ENCODE results near the gene RAD9A.

Gene RAD9A

DNA sequence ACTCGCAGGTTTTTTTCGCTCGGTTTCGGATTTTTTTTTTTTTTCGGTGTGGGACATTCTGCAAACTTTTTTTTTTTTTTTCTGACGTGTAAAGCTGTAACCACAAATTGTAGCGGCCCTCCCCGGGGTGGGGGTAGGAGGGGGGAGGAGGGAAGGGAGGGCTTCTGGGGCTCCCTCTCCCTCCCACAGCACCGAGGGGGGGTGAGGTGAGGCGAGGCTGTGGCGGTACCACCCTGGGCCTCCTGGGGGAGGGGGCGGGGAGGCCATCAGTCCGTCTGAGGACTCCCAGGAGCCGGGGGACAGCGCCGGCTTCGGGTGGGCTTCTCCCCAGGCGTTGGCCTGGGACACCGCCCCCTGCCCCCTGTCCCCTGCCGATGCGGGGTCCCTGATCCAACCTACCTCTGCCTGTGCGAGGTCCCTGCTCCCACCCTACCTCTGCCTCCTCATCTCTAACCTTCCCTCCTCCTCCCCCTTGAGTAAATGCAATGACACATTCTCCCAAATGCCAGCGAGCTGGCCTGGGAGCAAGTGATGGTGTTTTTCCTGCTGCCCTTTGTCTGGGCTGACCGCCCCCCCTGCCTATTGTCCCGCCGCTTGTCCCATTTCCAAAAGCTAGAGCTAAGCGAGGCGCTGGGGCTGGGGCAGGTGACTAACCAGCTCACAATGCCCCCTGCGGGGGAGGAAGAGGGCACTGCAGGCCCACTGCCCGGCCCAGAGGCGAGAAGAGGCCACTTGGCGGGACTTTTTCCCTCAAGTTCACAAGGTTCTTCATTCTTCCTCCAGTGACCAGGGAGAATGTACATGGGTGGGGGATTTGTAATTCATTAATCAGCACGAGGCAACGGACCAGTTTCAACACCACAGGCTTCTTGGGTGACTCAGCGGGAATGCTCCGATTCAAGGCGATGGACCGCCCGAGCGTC is 17.9 kb upstream of the RAD9A start:
- DNase-seq, result peak in 13 of 56 donors; percentile 21 to 85 (median 33)

DNA sequence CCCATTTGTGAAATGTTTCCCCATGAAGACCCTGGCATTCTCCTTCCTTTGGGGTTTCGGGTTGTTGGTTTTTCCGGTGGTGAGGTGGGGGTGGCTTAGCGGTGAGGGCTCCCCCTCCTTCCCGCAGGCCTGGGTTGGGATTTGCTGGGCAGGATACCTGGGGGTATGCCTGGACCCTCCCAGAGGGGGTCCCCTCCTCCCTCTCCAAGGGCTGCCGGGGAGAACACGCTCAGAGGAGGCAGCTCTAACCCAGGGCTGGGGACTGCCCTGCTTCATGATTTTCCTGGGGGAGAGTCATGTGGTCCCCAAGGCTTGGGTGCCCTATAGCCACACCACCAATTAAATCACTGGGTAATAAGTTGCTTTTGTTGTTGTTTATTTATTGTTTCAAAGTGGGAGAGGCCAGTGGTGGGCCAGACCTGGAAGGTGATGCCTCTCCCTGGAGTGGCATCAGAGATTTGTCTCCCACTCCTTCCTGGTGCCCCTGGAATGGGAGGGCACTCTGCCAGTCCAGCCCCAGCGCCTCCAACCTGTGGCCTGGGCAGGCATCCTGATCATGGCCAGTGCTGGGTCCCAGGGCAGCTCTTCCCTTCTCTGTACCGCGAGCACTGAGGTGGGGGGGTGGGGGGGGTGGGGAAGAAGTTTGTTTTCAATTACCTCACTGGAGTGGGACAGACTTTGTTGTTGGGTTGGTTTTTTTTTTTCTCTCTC is 17.1 kb upstream of the RAD9A start:
- DNase-seq, result no peak

DNA sequence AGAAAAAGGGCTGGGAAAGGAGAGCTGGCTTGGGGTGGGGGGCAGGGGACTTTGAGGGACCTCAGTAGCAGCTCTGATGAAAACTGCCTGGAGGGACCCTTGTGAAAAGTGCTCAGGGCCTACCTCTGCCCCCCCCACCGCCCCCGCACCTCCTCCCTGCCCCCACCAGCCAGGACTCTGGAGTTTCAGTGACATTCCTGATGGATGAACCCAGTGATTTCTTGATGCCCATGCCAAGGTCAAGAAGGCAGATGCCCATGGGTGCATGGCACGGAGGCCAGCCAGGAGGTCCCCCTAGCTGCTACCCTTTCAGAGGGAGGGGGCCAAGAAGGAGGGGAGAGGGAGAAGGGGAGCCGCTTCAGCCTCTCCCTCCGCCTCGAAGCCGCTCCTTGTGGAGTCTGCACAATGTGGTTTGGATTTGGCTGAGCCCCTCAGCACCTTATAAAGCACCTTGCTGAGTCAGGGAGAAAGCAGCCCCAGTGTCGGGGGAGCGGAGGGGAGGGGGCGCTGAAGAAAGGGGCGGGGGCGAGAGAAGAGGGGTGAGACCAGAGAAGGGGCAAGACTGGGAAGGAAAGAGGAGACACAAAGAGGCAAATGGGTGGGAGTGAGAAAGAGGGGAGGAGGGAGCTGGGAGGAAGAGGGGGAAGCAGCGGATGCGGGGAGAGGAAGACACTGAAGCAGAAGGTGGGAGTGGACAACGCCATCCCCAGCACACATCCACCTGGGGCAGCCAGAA is 16.3 kb upstream of the RAD9A start:
- DNase-seq, result no peak

DNA sequence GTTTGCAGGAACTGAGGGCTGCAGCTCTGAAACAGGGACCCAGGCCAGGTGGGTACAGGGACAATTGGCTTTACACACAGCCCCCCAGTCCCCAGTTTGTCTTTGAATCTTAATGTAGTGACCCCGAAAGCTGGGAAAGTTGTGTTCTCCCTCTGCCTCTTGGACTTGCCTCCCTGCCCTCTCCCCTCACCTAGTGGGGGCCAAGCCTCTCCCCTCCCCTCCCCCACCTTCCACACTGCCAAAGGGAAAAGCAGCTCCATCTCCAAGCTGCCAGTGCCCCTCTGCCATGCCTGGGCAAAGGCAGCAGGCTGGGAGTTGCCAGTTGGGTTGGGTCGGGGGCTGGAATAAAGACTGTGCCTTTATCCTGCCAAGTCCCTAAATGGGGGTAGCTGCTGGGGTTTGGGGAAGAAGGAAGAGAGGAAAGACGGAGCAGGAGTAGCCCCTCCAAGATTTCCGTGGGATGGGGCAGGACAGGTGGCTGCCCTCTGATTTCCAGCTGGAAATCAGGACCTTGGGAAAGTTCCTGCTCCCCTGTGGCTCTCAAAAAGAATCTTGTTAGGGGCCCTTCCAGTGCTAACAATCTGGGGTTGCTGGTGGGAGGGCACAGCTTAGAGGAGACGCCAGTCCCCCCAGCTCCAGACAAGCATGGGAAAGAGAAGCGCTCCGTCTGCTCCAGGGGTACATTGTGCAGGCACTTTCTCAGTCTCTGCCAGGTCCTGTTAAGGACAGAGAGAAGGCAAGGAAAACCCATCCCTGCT is 15.5 kb upstream of the RAD9A start:
- no peak for DNase-seq

DNA sequence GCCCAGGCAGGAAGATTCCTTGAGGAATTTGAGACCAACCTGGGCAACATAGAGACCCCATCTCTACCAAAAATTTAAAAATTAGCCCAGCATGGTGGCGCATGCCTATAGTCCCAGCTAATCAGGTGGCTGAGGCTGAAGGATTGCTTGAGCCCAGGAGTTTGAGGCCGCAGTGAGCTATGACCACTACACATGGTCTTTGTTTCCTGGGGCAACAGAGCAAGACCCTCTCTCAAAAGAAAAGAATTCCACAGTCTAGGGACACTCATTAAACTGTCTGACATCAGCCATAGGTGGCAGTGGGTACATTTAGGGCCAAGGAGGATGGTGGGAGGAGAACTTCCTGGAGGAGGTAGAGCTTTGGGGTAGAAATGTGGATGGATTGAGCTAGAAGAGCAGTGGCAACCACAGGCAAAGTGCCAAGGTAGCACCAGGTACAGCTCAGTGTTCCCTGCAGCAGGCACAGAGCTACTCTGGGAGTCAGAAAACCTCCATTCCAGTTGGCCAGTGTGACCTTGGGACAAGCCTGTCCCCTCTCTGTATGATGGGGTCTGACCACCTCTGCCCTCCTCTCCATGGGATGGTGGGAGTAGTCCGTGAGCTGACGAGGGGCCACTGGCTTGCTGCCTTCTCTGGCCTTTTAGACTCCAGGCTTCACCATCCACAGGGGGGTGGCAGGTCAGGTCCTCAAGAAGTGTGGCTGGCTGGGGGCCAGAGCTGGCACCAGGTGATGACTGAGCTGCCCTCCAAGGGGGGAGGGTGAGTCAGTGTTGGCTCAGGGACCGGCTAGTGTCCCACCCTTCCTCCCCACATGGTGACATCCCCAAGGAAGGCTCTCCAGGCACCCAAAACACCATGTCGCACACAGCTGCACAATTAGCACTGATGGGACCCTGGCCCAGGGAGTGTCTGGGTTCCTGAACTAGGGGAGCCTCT is 14.6 kb upstream of the RAD9A start:
- DNase-seq, result no peak

DNA sequence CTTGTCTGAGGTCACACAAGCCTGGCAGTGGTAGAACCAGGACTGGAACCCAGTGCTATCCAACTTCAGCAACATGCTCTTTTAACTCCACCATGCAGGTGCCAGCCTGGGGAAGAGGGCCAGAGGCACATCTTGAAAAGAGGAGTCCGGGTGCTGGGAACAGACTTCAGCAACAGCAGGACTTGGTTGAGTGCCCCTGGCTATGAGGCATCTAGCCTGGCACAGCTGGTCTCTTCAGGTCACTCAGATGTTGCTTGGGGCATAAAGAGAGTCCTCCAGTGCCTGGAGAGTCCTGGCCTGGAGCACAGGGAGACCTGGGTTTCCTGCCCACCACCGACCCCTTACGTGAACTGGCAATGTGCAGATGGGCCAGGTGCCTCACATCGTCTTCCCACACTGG is 13.2 kb upstream of the RAD9A start:
- no peak for DNase-seq

DNA sequence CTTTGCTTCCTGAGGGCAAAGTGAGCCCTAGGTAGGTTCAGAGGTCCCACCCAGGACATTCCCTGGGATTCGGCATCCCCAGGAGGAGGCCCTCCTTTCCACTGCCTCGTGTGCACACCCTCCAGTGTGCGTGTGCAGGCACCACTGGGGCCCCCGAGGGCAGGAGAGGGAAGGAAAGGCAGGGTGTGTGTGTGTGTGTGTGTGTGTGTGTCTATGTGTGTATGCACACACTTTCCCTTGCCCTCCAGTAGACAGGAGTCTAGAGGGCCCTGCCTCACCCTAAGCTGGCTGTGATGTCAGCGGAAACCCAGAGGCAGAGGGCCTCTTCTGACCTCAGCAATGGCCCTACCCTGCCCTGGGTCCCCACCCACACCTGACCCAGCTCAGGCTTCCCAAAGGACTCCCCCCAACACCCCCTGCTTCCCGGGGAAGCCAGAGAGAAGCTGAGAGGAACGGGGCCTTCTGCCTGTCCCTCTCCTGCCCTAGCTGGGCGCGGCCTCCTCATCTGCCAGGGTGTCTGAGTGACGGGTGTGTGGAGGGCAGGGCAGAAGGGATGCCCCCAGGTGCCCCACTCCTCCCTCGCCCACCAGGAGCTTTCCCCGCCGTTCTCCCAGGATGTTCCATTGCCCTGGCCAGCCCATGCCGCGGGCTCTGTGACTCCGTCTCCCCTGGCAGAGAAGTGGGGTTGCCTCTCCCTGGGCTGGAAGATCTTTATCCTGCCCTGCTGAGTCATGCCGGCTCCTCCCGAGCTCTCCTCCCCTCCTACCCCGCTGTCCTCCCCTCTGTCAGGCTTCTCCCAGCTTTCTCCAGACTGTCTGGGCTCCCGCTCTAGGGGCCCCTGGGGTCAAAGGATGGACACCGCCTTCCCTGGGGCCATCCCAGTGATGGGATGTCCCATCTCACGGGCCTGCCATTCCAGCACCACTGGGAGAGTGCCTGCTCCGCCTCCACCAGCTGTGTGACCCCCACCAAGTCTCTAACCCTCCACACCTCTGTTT is 12.4 kb upstream of the RAD9A start:
- DNase-seq, result no peak

DNA sequence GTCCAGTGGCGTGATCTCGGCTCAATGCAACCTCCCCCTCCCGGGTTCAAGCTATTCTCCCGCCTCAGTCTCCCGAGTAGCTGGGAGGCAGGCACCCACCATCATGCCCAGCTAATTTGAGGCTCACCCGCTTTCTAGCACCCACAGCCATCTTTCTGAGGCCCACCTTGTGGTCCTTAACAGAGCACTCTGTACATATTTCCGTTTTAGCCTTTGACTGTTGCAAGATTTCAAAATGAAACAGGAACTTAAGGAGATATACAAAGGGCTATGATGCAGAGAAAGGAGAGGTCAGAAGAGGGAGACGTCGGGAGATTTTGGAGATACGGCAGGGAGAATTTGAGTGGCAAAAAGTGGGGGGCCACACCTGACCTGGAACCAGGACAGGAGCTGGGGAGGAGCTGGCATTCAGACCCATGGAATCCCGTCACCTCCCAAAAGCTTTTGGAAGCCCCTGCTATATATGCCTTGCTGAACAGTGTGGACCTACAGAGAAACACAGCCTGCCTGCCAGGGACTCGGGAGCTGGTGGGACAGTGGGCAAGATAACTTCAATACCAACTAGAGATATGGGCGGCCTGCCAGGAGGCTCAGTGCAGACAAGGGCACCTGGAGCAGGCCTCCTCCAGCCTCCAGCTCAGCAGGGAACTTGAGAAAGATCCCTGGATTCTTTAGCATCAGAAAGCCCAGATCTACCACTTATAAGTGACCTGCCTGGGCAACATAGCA is 10.4 kb upstream of the RAD9A start:
- DNase-seq, result no peak

DNA sequence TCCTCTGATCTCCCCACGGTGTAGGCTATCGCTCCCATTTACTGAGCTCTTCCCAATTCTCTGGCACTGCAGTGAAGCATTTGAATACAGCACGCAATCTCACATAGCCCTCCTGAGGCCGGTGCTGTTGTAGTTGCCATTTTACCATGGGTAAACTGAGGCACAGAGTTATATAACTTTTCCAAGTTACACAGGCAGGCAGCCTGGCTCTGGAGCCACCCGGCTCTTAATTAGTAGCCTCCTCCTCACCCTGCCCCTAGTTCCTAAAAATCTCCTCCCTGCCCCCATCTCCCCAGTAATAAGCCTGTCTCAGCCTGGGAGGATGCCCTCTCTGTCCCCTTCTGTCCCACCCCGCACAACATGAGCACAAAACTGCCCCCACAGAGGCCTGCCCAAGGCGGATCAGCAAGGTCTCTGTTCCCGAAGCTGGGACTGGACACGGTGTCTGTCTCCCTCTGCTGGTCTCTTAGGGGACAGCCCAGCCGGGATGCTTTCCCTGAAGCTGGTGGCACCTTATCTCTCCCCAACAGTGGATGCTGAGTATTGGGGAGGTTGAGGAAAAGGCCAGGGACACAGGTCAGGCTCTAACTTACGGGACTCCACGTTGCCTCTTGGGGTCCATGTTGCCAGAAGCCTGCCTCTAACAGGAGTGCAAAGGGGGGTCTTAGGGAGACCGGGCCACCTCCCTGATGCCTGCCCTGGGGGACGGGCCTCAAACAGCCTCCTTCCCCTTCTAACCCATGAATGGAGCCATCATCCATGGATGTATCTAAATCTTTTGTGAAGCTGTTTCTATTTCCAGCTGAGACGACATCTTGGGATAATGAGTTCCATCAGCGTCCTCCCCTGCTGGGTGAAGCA is 9.3 kb upstream of the RAD9A start:
- peak in 51 of 56 donors; percentile 23 to 86 (median 63) for DNase-seq

DNA sequence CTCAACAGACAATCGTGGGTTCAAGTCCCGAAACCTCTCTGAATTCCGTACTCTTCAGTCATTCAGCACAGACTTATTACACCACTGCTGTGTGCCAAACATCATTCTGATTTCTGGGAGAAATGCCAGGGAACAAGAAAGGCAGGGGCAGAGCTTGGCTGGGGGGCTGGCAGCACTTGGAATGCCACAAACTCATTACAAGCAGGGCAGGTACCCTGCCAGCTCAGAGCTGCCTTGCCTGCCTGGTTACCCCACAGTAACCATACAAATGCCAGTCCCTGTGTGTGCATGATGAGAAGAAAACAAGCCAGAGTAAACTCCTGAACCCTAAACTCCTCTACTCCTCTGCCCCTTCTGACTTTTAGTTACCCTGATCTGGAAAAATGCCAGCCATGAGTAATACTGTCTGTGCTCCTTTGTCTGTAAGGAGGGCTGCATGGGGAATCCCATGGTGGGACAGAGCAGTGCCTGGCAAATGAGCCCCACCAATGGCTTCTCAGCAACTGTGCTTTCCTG is 6.9 kb upstream of the RAD9A start:
- DNase-seq, result peak in 29 of 56 donors; percentile 17 to 77 (median 44)

DNA sequence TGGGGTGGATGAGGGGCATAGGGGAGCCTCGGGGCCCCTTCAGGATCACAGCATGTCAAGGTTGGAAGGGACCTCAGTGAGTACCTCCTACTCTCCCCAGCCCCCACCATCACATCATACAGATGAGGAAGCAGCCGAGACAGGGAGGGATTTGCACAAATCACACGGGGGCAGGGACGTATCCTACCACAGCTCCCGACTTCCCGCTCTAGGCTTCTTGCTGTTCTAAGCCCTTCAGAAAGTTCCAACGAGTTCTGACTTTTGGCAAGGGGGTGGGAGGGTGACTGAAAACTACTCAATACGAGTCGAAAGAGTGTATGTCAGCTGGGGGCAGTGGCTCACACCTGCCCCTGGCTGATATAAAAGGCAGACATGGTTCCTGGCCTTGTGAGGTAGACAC is 4.7 kb upstream of the RAD9A start:
- no peak for DNase-seq

DNA sequence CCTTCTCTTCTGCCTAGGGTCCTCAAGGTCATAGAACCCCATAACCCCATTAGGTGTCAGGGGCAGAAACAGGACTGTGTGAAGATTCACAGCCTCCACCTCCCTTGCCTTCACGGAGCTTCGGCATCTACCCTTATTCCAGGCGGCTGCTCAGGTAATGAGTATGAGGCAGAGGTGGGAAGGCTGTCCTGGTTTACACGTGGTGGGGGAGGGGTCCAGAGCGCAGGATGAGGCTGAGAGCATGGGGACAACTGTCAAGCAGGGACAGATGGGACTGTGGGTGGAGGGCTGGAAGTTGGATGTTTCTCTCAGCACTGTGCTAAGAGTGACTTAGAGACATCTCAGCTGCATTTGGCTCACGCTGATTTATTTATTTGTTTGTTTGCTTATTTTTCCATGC is 4.3 kb upstream of the RAD9A start:
- no peak for DNase-seq

DNA sequence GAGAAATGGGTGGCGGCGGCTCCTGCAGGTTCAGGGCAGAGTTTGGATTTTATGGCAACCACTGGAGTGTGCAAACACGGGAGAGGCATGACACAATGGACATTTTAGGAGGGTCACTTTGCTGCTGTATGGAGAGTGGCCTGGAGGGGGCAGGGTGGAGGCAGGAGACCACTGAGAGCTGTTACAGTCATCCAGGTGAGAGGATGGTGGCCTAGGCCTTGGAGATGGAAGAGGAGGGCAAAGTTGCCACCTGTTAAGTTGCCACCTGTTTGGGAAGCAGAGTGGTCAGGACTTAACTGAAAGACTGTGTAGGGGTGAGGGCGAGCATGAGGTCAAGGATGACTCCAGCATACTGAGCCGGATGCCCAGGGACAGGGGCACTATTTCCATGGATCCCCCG is 2.3 kb upstream of the RAD9A start:
- peak in 2 of 56 donors; percentile 25 to 27 for DNase-seq

DNA sequence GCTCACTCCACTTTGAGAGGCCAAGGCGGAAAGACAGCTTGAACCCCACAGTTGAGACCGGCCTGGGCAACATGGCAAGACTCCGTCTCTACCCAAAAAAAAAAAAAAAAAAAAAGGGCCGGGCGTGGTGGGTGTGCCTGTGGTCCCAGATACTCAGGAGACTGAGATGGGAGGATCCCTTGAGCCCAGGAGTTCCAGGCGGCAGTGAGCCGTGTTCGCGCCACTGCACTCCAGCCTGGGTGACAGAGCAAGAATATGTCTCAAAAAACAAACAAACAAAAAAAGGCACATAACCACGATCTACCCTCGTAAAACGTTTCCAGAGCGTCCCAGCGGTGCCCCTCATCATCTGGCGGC is 861 bp upstream of the RAD9A start:
- DNase-seq, result no peak

DNA sequence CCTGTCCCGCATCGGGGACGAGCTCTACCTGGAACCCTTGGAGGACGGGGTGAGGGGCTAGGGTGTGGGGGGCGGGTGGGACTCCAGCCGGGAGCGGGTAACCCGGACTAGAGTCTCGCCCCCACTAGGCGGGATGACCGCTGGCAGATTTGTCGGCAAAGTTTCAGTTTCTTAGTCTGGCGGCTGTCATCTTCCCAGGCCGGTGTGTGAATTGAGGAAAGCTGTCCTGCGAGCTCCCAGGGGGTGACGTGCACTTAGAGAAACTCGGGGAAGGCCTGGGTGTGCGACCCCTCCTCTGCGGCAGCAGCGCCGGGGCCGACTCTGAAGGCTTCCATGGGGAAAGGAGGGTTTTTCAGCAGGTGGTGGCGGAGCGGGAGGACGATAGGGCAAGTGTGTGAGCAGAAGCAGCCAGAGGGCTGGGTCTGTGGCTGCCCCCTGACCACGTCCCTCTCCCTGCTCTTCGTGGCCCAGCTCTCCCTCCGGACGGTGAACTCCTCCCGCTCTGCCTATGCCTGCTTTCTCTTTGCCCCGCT is 463 bp downstream of the RAD9A start:
- DNase-seq, result no peak

DNA sequence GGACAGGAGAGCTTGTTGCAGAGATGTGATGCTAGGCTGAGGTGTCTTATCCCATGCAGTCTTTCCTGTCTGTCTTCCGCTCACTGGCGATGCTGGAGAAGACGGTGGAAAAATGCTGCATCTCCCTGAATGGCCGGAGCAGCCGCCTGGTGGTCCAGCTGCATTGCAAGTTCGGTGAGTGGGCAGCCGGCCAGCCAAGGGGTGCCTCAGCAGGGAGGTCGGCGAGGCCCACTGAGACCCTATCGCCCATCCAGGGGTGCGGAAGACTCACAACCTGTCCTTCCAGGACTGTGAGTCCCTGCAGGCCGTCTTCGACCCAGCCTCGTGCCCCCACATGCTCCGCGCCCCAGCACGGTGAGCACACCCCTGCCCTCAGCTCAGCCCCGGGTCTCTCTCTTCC is 1.7 kb downstream of the RAD9A start:
- DNase-seq, result no peak

DNA sequence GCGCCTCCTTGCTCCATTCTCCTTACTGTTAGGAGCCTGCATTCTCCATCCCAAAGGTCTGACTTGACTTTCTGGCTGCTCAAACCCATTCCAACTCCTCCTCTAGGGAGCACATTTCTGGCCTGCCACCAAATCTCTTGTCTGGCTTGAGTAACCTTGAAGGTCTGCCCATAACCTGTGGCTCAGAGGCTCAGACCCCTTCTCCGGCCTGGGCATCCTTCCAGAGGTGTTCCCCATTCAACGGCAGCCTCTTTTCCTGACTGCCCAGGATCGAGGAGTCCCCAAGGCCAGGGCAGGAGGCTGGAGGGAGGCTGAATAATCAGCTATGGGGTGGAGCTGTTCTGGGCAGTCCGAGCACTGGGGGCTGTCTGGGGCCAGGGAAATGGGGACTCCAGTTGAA is 2.2 kb downstream of the RAD9A start:
- DNase-seq, result no peak
